NCI-H2171 treated with DMSO at 0.1 percent for 48 hours (cell line): ENCODE data around the gene KBTBD3.

Experiments used
- DNase-seq: peaks from one replicate; lab custom pipeline; 2025; lab: John Stamatoyannopoulos, UW

KBTBD3 gene

DNA sequence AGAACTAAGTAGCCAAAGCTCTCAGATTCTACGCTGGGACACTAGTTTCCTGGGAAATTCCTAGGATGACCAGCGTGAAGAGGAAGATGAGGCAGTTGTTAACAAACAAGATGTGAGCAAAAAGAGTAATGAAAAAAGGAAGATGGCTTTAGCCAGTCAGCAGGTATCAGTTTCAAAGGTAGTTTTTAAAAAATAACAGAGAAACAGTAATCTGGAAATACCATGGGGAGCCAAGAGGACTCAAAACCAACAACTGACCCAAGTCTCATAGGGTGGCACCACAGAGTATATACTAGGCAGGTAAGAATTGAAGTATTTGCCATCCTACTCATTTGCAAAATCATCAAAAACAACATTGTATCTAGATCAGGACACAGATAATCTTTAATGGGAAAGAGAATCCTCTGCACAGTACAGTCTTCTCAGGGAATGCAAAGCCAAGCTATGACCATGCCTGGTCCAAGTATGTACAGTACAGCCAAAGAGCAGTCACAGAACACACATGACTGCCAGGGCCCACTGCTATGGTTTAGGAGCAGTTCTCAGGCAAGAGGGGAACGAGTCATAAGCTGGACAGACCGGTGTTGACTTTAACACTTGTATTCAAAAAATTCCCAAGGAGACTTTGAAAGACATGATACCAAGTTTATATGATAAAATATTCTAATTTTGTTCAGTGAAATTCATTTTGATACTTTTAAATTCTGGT lies 75.7 kb downstream of the KBTBD3 start:
- no peak for DNase-seq
